Mesodermal cell (in vitro differentiated cells): ENCODE measurements around the gene CXCR1.

Experiments used
- H3K27ac ChIP-seq: 2 replicates; pipeline ENCODE4 v1.7.0; 2013; ENCODE audit warnings: mild to moderate bottlenecking, low read depth, low read length, moderate library complexity; ENCODE audit not compliant: severe bottlenecking
- H3K36me3 ChIP-seq: 2 replicates; pipeline ENCODE4 v1.7.1; 2013; ENCODE audit warnings: mild to moderate bottlenecking, low read length, moderate library complexity; ENCODE audit not compliant: control insufficient read depth, insufficient read depth
- H3K4me1 ChIP-seq: one replicate; pipeline ENCODE4 v1.7.1; 2013; ENCODE audit warnings: mild to moderate bottlenecking, low read length; ENCODE audit not compliant: insufficient read depth, control insufficient read depth, poor library complexity, severe bottlenecking
- H3K4me3 ChIP-seq: 2 replicates; pipeline ENCODE4 v1.7.0; 2013; ENCODE audit warnings: low read length, control low read depth, mild to moderate bottlenecking; ENCODE audit not compliant: insufficient read depth, poor library complexity, severe bottlenecking; ENCODE audit errors: extremely low read depth
- H3K9me3 ChIP-seq: 2 replicates; pipeline ENCODE4 v1.7.1; 2013; ENCODE audit warnings: mild to moderate bottlenecking, low read length, moderate library complexity; ENCODE audit not compliant: control insufficient read depth
- WGBS, 2 experiments: methylation state at CpG; one replicate each; pipeline ENCODE4 v1.1.5; 2013; ENCODE audit warnings: missing lambda C conversion rate in 2 of 2; ENCODE audit not compliant: insufficient coverage in 2 of 2; 5-methylcytosine and 5-hydroxymethylcytosine counted together

The CXCR1 gene

GRCh38 chr2:218162814-218163213 lies 3.9 kb downstream of the CXCR1 start:
- Histone ChIP-seq H3K4me1 (no peaks in the 10 kb centered on the region), H3K4me3 (no peak overlapping the region), H3K9me3 (no peaks in the 10 kb centered on the region), H3K36me3 (no peaks in the 10 kb centered on the region), H3K27ac (no peak overlapping the region)
- WGBS, 2 experiments = 91 to 100% methylated on average over 1 of the region's 1 CpG

GRCh38 chr2:218161644-218162043 lies 5.1 kb downstream of the CXCR1 start:
- Histone ChIP-seq H3K27ac (no peak overlapping the region), H3K4me3 (no peak overlapping the region), H3K9me3 (no peaks in the 10 kb centered on the region), H3K36me3 (no peaks in the 10 kb centered on the region), H3K4me1 (no peaks in the 10 kb centered on the region)
- WGBS, 2 experiments = 83% methylated on average over 1 of the region's 2 CpGs; no CpG with 5 or more reads in 1 of the 2 experiments

- Histone ChIP-seq H3K9me3 (no peaks in the 10 kb centered on the region), H3K27ac (no peak overlapping the region), H3K4me1 (no peaks in the 10 kb centered on the region), H3K36me3 (no peaks in the 10 kb centered on the region), H3K4me3 (no peak overlapping the region)
- 91 to 100% methylated on average over 2 to 3 of the region's 7 CpGs for WGBS, 2 experiments
These were observed 10.7 kb downstream of the CXCR1 start for GRCh38 chr2:218155953-218156479.

GRCh38 chr2:218152777-218153176 lies 14.0 kb downstream of the CXCR1 start:
- Histone ChIP-seq H3K27ac (no peak overlapping the region), H3K9me3 (no peaks in the 10 kb centered on the region), H3K4me3 (no peak overlapping the region), H3K36me3 (no peaks in the 10 kb centered on the region), H3K4me1 (no peaks in the 10 kb centered on the region)
- 57 to 90% methylated on average over 1 of the region's 1 CpG for WGBS, 2 experiments

GRCh38 chr2:218152172-218152571 lies 14.6 kb downstream of the CXCR1 start:
- 91 to 93% methylated on average over 7 of the region's 8 CpGs for whole genome bisulfite sequencing, 2 experiments
- Histone ChIP-seq H3K4me3 (no peak overlapping the region), H3K9me3 (no peaks in the 10 kb centered on the region), H3K36me3 (no peaks in the 10 kb centered on the region), H3K27ac (no peak overlapping the region), H3K4me1 (no peaks in the 10 kb centered on the region)

GRCh38 chr2:218149848-218150440 lies 16.8 kb downstream of the CXCR1 start:
- Histone ChIP-seq H3K4me1 (no peaks in the 10 kb centered on the region), H3K27ac (no peak overlapping the region), H3K9me3 (no peaks in the 10 kb centered on the region), H3K36me3 (no peaks in the 10 kb centered on the region), H3K4me3 (no peak overlapping the region)
- WGBS, 2 experiments = 85 to 90% methylated on average over 3 to 4 of the region's 5 CpGs

GRCh38 chr2:218149098-218149497 lies 17.7 kb downstream of the CXCR1 start:
- H3K9me3 ChIP-seq = no peaks in the 10 kb centered on the region
- WGBS, 2 experiments = 62 to 66% methylated on average over 5 of the region's 5 CpGs
- no peaks in the 10 kb centered on the region for H3K36me3 ChIP-seq
- H3K4me3 ChIP-seq = no peak overlapping the region
- H3K27ac ChIP-seq = no peak overlapping the region
- H3K4me1 ChIP-seq = no peaks in the 10 kb centered on the region

GRCh38 chr2:218146056-218146455 lies 20.7 kb downstream of the CXCR1 start:
- Histone ChIP-seq H3K4me1 (no peaks in the 10 kb centered on the region), H3K4me3 (no peak overlapping the region), H3K36me3 (no peaks in the 10 kb centered on the region), H3K9me3 (no peaks in the 10 kb centered on the region), H3K27ac (no peak overlapping the region)

GRCh38 chr2:218145124-218145523 lies 21.6 kb downstream of the CXCR1 start:
- 71 to 76% methylated on average over 3 of the region's 3 CpGs for WGBS, 2 experiments
- H3K4me3 ChIP-seq = no peak overlapping the region
- no peaks in the 10 kb centered on the region for H3K9me3 ChIP-seq
- H3K27ac ChIP-seq = no peak overlapping the region
- H3K4me1 ChIP-seq = no peaks in the 10 kb centered on the region
- H3K36me3 ChIP-seq = no peaks in the 10 kb centered on the region

GRCh38 chr2:218138047-218138446 lies 28.7 kb downstream of the CXCR1 start:
- WGBS, 2 experiments = 84 to 92% methylated on average over 3 to 4 of the region's 4 CpGs
- no peaks in the 10 kb centered on the region for H3K36me3 ChIP-seq
- no peaks in the 10 kb centered on the region for H3K4me1 ChIP-seq

GRCh38 chr2:218137514-218137913 lies 29.2 kb downstream of the CXCR1 start:
- 66 to 71% methylated on average over 3 of the region's 3 CpGs for WGBS, 2 experiments
- Histone ChIP-seq H3K27ac (no peak overlapping the region), H3K36me3 (no peaks in the 10 kb centered on the region), H3K9me3 (no peaks in the 10 kb centered on the region), H3K4me1 (no peaks in the 10 kb centered on the region), H3K4me3 (no peak overlapping the region)

More at GRCh38 chr2:218138047-218138446, 28.7 kb downstream of the CXCR1 start:
- H3K4me3 ChIP-seq = no peak overlapping the region
- no peaks in the 10 kb centered on the region for H3K9me3 ChIP-seq
- no peak overlapping the region for H3K27ac ChIP-seq
